ENCODE data around the gene ULK3.

GRCh38 chr15:74830868-74831267, 12.1 kb downstream of the ULK3 start:
- TF ChIP-seq, protein P1, sequence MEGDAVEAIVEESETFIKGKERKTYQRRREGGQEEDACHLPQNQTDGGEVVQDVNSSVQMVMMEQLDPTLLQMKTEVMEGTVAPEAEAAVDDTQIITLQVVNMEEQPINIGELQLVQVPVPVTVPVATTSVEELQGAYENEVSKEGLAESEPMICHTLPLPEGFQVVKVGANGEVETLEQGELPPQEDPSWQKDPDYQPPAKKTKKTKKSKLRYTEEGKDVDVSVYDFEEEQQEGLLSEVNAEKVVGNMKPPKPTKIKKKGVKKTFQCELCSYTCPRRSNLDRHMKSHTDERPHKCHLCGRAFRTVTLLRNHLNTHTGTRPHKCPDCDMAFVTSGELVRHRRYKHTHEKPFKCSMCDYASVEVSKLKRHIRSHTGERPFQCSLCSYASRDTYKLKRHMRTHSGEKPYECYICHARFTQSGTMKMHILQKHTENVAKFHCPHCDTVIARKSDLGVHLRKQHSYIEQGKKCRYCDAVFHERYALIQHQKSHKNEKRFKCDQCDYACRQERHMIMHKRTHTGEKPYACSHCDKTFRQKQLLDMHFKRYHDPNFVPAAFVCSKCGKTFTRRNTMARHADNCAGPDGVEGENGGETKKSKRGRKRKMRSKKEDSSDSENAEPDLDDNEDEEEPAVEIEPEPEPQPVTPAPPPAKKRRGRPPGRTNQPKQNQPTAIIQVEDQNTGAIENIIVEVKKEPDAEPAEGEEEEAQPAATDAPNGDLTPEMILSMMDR (IDR thresholded peaks at IDR 0.05; ENCODE audit: poor library complexity) = no peak
- TF ChIP-seq EZH2 (IDR thresholded peaks at IDR 0.05; ENCODE audit: borderline replicate concordance) = no peak

All from hepatocyte (in vitro differentiated cells).